Testis (tissue), 3 donors: ENCODE results near the gene CD300E. TPM values are rescaled to one million over a fixed set of nuclear protein-coding genes. Genes with fewer than 3 reads are reported as not detected.

Experiments
- DNase-seq: peaks from one replicate; pipeline ENCODE4 v3.0.0-alpha.2; 2019
- H3K27ac ChIP-seq, 2 donors: fragments of 200-600 bp; sonication (generic); one replicate each; pipeline ENCODE4 v1.5.1; 2019
- H3K27me3 ChIP-seq: fragments of 200-600 bp; sonication (generic); one replicate; pipeline ENCODE4 v1.5.1; 2019
- H3K36me3 ChIP-seq: fragments of 200-600 bp; sonication (generic); one replicate; pipeline ENCODE4 v1.5.1; 2017; ENCODE audit warnings: low read depth; ENCODE audit errors: missing control alignments
- H3K4me1 ChIP-seq: fragments of 200-600 bp; sonication (generic); one replicate; pipeline ENCODE4 v1.5.1; 2019
- H3K4me3 ChIP-seq, 2 donors: fragments of 200-600 bp; sonication (generic); one replicate each; pipeline ENCODE4 v1.5.1; 2017 to 2019
- H3K9me3 ChIP-seq: fragments of 200-600 bp; sonication (generic); one replicate; pipeline ENCODE4 v1.5.1; 2017
- POLR2A ChIP-seq: fragments of 450-650 bp; IDR thresholded peaks from one replicate; pipeline ENCODE4 v1.6.1; 2017; ENCODE audit warnings: antibody characterized with exemption, mild to moderate bottlenecking, moderate library complexity
- WGBS, 2 donors: methylation state at CpG; one replicate each; pipeline ENCODE4 v1.1.5; 2018; 5-methylcytosine and 5-hydroxymethylcytosine counted together
- intact Hi-C: fragments of 100-400 bp; cut with DNase I; formaldehyde crosslinking; loops from one replicate; pipeline ENCODE4 v1.15.1; 2023; ENCODE audit warnings: low total_unique reads
- polyA plus RNA-seq: library from polyadenylated mRNA; stranded (reverse); fragments of 350-450 nt; fragmentation: Illumina TruSeq; extraction: RNeasy Lipid Tissue Mini Kit (QIAGEN cat#74804); gene quantifications from one replicate; pipeline ENCODE4 v1.2.3, GENCODE V29; 2014; ENCODE audit warnings: low read depth, low replicate concordance; ENCODE audit not compliant: insufficient read depth
- total RNA-seq, 2 donors: library from RNA; depleted of rRNA; stranded (reverse); fragments of >200 nt; gene quantifications; one replicate each; pipeline ENCODE4 v1.2.3, GENCODE V29; 2016
- TF ChIP-seq, protein P1 (sequence below), 3 experiments: fragments of 450-650 bp in 2 of 3; fragments of 200-600 bp in 1 of 3; sonication (generic) in 1 of 3; IDR thresholded peaks; one replicate each; pipeline ENCODE4 v1.5.1; 2016 to 2019; ENCODE audit warnings: antibody characterized with exemption in 3 of 3, mild to moderate bottlenecking in 2 of 3, moderate library complexity in 1 of 3

The CD300E gene
- total and polyA plus RNA-seq, 3 donors from 2014 or later = 0.31 to 0.45 TPM; not detected in 1

- H3K4me3 ChIP-seq = no peak overlapping the region
- 68 to 84% methylated on average over 1 of the region's 1 CpG for WGBS, 2 donors
- DNase-seq = no peak
- no peaks in the 10 kb centered on the region for H3K27me3 ChIP-seq
- no peaks in the 10 kb centered on the region for H3K36me3 ChIP-seq
- no peaks in the 10 kb centered on the region for H3K9me3 ChIP-seq
- no peak overlapping the region for H3K27ac ChIP-seq
- TF ChIP-seq, protein P1, sequence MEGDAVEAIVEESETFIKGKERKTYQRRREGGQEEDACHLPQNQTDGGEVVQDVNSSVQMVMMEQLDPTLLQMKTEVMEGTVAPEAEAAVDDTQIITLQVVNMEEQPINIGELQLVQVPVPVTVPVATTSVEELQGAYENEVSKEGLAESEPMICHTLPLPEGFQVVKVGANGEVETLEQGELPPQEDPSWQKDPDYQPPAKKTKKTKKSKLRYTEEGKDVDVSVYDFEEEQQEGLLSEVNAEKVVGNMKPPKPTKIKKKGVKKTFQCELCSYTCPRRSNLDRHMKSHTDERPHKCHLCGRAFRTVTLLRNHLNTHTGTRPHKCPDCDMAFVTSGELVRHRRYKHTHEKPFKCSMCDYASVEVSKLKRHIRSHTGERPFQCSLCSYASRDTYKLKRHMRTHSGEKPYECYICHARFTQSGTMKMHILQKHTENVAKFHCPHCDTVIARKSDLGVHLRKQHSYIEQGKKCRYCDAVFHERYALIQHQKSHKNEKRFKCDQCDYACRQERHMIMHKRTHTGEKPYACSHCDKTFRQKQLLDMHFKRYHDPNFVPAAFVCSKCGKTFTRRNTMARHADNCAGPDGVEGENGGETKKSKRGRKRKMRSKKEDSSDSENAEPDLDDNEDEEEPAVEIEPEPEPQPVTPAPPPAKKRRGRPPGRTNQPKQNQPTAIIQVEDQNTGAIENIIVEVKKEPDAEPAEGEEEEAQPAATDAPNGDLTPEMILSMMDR (IDR thresholded peaks at IDR 0.05) = no peak
- no peak for TF ChIP-seq POLR2A
- intact Hi-C loops = no loop called here
- H3K4me1 ChIP-seq = no peaks in the 10 kb centered on the region
These were observed 32.0 kb downstream of the CD300E start for GRCh38 chr17:74591503-74591902.

- Histone ChIP-seq H3K27me3 (no peaks in the 10 kb centered on the region), H3K4me1 (no peaks in the 10 kb centered on the region), H3K36me3 (no peaks in the 10 kb centered on the region), H3K9me3 (no peaks in the 10 kb centered on the region), H3K27ac (no peak overlapping the region), H3K4me3 (no peak overlapping the region)
- TF ChIP-seq POLR2A = no peak
- TF ChIP-seq, protein P1 (IDR thresholded peaks at IDR 0.05) = no peak
- no peak for DNase-seq
- intact Hi-C loops = no loop called here
- 81 to 89% methylated on average over 5 of the region's 5 CpGs for WGBS, 2 donors
These were observed 37.8 kb downstream of the CD300E start for GRCh38 chr17:74585711-74586110.

GRCh38 chr17:74584292-74585060 lies 39.1 kb downstream of the CD300E start:
- 81 to 86% methylated on average over 14 of the region's 14 CpGs for WGBS, 2 donors
- Histone ChIP-seq H3K27me3 (no peaks in the 10 kb centered on the region), H3K4me1 (no peaks in the 10 kb centered on the region), H3K9me3 (no peaks in the 10 kb centered on the region), H3K4me3 (no peak overlapping the region), H3K36me3 (no peaks in the 10 kb centered on the region), H3K27ac (no peak overlapping the region)
- no peak for DNase-seq
- no peak for TF ChIP-seq POLR2A
- intact Hi-C loops = no loop called here

DNA sequence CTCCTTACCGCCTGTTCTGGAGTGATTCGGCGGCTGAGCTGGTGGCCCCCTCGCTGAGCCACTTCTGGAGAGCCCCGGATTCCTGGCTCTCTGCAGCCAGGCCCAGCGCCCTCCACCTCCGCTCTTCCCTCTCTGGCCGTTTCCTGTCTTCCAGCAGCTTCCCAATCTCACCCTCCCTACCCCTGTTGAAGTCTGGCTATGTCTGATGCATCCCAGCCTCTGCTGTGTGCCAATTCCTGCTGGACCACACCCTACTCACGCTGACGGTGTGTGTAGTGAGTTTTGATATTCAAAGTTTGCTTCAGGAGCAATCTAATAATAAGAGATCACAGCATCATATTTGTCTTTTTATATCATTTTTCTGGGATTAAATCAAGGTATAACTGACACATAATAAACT lies 40.9 kb downstream of the CD300E start:
- H3K4me1 ChIP-seq = no peaks in the 10 kb centered on the region
- intact Hi-C loops = no loop called here
- no peaks in the 10 kb centered on the region for H3K27me3 ChIP-seq
- WGBS, 2 donors = 82 to 90% methylated on average over 10 of the region's 10 CpGs
- no peak for TF ChIP-seq POLR2A
- TF ChIP-seq, protein P1 (IDR thresholded peaks at IDR 0.05) = no peak
- no peak for DNase-seq
- H3K4me3 ChIP-seq = no peak overlapping the region
- H3K36me3 ChIP-seq = no peaks in the 10 kb centered on the region
- no peaks in the 10 kb centered on the region for H3K9me3 ChIP-seq
- no peak overlapping the region for H3K27ac ChIP-seq

DNA sequence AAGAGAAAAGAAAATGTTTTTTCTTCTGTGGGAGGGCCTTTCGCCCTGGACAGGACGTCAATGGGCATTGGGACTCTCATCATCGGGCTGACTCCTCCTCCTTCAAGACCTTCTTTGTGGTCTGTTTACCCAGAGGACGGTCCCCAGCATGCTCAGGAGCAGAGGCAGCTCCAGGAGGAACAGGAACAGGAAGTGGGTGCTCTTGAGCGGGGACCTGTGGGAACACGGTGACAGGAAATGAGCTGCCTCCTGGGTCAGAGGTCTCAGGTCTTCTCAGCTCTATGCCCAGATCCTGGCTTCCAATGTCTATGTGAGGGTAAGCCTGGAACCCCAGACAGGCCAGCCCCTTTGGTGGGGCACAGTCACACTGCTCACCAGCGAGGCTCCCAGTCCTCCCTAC lies 43.6 kb downstream of the CD300E start:
- no peak overlapping the region for H3K27ac ChIP-seq
- DNase-seq = no peak
- TF ChIP-seq POLR2A = no peak
- TF ChIP-seq, protein P1 (IDR thresholded peaks at IDR 0.05) = no peak
- no peaks in the 10 kb centered on the region for H3K27me3 ChIP-seq
- 81 to 89% methylated on average over 7 of the region's 7 CpGs for WGBS, 2 donors
- H3K4me3 ChIP-seq = no peak overlapping the region
- H3K4me1 ChIP-seq = no peaks in the 10 kb centered on the region
- intact Hi-C loops = no loop called here
- H3K9me3 ChIP-seq = no peaks in the 10 kb centered on the region
- no peaks in the 10 kb centered on the region for H3K36me3 ChIP-seq
